Muscle of back (tissue), 11 donors: ENCODE measurements around the gene STIM1. TPM values are rescaled to one million over a fixed set of nuclear protein-coding genes. Genes with fewer than 3 reads are reported as not detected.
A peak's percentile ranks its signal among the peaks of the same experiment; 100 is the strongest.

ENCODE experiments used
- DNase-seq, 3 donors: peaks; one replicate each; pipeline versions ENCODE4 v3.0.0 to v3.0.0-alpha.2; 2013
- polyA plus RNA-seq, 10 donors: library from polyadenylated mRNA; unstranded; fragments of 120-200 nt; gene quantifications; one replicate each; pipeline ENCODE4 v1.2.1, GENCODE V29; 2013; ENCODE audit not compliant: insufficient read length in 10 of 10

Gene STIM1
- polyA plus RNA-seq, 10 donors: 49.3 to 111 (median 84.4) TPM

DNA sequence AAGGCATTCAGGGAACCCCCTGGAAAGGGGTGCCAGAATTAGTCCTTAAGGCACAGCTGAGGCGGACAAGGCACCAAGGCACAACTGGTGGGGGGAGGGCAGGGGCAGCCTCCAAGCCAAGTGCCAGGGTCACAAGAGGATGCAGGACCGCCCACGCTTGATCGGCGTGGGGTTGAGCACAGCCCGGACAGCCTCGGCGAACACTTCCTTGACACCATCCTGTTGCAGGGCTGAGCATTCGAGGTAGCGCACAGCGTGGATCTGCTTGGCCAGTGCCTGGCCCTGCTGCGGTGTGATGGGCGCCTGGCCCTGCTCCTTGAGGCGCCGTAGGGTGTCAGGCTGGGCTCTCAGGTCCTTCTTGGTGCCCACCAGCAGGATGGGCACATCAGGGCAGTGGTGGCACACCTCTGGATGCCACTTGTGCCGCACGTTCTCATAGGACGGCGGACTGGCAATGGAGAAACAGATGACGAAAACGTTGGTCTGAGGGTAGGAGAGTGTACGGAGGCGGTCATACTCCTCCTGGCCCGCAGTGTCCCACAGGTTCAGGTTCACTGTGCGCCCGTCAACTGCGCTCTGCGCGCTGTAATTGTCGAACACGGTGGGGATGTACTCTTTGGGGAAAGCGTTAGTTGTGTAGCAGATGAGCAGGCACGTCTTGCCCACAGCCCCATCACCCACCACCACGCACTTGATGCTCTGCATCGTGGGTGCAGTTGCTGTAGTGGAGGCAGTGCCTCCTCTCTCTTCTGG lies 27.9 kb upstream of the STIM1 start:
- no peak for DNase-seq

DNA sequence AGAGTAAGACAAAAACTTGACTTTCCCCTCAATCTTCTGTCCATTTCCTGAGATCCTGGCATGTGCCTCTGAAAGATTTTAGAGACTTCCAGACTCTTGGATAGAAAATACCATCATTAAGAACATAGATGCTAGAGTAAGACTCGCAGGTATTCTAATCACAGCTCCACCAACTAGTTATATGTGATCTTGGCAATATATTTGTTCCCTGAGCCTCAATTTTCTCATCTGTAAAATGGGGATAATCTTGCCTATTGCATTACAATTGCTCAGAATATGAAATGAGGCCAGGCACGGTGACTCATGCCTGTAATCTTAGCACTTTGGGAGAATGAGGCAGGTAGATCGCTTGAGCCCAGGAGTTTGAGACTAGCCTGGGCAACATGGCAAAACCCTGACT lies 25.4 kb upstream of the STIM1 start:
- DNase-seq: no peak

DNA sequence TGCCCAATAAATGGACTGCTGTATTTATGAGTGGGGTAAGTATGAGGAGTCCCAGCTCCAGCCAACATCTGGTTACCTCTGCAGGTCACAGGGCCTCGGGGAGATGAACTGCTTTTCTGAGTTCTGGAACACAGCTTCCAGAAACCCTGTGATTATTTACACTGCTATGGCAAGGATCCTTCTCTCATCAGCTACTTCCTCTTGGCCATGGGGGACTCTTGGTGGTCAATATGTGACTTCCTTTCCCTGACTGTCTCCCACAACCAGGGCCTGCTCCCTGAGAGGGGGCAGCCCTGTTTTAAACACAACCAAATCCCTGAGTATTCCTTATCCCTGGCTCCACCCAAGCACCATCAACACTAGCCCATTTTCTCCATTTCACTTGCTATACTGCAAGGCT lies 24.7 kb upstream of the STIM1 start:
- no peak for DNase-seq

DNA sequence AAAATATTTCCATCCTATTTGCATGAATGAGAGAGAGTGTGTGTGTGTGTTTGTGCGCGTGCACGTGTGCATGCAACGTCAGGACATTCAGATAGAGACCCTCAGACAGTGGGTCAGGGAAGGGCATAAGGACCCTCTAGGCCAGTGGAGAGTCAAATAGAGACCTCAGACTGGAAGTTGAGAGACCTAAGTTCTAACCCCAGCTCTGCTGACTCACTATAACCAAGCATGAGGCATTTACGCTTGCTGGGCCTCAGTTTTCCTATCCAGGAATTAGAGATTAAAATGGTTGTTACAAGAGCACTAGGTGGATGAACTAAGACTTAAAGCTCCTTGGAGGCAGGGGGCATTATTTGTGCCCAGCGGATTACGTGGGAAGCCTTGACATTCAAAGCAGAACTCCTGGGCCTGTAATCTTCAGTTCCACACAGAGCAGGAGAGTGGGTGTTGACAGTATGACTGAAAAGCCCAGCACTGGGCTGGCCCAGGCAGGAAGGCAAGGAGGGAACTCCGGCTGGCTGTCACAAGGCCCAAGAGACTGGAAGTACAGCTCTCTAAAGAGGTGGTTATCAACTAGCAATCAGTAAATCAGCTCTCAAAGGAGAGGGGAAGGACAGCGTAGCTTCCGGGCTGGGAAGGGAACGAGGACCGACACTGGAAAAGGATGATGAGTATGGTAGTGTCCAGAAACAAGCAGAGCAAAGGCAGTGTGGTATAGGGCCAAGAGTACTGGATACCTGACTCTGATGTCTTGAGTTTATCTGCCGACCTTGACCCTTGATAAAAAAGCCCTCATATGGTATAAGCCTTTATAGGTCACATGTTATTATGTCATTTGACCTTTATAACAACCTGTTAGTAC lies 23.9 kb upstream of the STIM1 start:
- no peak for DNase-seq

DNA sequence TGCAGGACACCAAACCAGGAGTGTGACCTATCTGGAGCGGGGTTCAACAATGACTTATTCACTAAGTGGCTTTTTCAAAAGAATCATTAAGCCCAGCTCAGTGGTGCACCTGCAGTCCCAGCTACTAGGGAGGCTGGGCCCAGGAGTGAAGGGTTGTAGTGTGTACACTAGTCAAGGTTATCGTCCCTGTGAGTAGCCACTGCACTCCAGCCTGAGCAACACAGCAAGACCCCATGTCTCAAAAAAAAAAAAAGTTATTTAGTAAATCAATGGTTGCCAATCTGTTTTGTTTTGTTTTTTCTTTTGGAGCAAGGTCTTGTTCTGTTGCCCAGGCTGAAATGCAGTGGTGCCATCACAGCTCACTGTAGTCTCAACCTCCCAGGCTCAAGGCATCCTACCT lies 22.6 kb upstream of the STIM1 start:
- no peak for DNase-seq

DNA sequence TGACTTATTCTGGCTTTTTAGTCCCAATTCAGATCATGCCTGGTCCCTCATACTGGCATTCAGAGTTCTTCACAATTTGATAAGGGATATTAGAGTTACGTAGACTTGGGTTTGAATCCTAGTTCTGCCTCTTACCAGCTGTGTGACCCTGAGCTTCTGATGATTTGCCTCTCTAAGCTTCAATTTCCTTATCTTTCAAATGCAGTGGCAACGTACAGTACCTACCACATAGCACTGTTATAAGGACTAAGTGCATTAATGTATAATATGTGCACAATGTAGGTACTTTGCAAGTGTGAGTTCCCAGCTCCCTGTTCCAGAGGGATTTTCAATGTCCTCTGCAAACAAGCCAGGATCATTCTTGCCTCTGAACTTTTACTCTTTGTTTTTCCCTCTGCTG lies 22.0 kb upstream of the STIM1 start:
- DNase-seq: no peak

DNA sequence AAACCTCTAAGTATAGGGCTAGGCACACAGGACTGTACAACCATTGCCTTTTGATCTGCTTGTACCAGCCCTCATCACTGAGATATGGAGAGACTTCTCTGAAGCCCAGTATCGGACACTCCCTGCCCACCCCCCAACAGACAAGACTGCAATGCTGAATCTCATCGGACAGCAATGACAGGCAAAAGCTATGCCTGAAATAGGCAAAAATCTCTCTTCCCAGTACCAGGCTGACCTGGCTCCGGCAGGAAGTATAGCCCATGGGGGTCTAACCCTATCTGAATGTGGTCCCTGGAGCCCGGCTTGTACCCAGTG lies 21.2 kb upstream of the STIM1 start:
- no peak for DNase-seq

DNA sequence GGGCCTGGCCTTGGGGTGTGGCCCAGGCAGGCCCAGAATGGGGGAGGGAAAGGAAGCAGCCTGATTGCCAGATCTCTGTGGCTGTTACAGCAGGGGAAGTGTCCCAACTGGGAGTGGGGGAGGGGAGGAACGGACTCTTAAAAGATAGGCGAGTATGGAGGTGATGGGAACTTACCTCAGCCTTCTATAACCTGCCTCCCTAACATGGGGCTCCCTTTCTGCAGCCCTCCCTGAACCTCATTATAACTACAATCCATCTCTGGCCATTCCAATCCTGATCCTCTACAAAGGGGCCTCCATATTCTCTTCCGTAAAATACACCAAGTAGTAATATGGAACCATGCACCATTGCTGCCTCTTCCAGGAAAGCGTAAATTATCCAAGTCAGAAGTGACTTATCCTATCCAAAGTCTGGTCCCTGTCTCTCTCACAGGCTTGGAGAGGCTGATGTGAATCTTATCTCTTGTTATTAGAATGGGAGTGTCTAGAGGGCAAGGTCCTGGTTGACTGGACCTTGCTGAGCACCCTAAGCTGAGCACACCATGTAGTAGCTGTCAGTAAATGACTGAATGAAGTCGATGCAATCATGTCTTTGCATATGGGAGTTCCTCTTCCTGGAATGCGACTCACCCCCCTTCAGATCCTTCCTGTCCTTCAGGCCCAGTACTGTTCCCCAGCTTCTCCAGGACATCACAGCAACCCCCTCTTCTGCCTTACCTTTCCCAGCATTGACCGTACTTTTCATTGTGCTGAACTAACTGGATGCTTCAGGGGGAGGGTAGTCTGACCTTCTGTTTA lies 20.6 kb upstream of the STIM1 start:
- no peak for DNase-seq

DNA sequence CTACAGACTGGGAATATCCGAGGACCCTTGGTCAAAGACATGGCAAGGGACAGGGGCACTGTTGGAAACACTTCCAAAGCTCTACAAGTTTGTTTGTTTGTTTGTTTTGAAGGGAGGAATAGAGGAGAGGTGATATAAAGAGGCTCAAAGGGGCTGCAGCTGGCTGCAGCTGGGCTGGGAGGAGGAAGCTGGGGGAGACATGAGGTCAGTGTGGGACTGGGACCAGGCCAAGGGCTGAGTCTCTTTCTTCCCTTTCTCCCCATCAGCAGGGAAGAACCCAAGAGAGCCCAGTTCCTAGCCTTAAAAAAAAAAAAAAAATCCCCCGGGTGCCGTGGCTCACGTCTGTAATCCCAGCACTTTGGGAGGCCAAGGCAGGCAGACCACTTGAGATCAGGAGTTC lies 19.7 kb upstream of the STIM1 start:
- DNase-seq: no peak

DNA sequence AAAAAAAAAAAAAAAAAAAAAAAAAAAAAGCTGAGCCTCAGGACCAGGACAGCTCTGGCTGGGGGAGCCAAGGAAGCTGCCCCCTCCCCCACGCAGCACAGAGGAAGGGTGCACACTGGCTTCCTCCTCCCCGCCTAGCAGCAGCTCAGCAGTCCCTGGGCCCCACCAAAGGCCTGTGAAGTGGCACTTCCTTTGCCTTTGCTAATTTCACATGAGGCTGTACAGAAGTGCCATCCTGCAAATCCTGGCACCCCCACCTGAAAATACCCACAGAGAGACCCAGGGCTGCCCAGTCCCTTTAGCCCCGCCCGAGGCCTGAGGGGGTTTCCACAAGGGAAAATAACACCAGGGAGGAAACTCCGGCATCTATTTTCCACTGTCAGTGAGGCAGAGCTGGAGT lies 18.6 kb upstream of the STIM1 start:
- DNase-seq: no peak

DNA sequence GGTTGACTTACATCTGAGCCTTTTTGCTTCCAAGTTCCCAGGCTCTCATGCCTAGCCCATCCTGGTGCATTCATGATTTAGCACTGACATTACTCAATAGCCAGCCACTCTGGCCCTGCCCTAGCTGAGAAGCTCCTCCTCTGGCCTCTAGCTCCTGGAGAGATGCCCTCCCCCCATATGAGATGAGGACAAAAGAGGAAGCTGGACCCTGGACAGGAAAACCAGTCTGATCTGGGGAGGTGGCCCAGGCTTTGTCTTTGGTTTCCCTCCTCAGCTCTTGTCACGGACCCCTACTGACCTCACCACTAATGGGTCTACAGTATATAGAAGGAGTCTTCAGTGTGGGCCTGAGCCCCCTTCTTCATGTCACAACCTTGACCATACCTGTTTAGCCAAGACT lies 17.7 kb upstream of the STIM1 start:
- DNase-seq: peak in 1 of 3 donors; percentile 44

DNA sequence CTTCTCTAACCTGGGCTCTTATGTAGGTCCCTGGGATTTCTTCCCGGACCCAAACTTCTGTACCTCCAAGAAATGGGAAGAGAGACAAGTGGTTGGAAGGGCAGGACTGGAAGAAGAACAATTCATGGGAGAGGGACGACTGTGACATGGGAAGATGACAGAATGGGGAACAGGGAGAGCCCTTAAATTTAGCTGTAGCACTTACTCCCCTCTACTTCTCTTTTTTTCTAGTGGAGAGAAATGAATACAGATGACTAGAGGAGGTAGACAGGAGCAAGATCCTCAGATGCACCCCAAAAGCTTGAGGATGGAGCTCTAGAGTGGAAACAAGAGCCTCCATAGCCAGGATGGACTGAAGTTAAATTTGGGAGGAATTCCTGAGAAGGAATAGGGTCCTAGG lies 17.0 kb upstream of the STIM1 start:
- no peak for DNase-seq

DNA sequence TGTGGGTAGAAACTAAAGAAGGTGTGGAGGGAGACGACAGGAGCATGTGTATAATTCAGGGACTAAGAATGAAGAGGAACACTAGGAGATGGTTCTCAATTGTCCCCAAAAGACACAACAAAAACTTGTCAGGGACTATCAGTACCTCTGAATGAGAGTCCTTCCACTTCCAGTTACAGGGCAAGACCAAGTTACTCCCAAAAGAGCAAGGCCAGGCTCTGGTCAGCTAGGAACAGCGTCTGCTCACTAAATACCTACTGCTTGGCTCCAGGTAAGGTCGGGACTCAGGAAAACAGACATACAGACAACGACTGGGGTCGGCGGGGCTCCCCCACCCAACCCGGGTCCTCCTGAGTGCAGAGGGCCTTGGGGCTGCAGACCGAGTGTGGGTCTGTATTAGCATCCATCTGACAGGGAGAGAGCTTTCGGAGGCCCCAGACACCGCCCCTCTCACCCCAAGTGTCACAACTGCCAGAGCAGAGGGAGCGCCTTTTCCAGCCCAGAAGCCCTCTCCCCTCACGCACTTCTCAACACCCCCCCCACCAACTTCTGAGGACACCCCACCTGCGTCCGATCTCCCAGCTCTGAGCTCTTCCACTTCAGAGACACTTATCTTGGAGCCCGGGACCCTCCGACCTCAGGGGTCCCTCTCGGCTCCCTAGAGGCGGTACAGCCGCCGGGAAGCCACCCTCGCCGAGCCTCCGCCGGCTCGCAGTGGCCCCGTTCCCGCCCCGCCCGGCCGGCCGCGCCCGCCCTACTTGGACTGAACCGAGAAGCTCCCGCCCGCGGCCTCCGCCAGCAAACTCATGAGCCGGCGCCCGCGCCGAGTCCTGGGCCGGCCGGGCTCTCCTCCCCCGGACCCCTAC lies 15.2 kb upstream of the STIM1 start:
- peak in 1 of 3 donors; percentile 40 for DNase-seq

DNA sequence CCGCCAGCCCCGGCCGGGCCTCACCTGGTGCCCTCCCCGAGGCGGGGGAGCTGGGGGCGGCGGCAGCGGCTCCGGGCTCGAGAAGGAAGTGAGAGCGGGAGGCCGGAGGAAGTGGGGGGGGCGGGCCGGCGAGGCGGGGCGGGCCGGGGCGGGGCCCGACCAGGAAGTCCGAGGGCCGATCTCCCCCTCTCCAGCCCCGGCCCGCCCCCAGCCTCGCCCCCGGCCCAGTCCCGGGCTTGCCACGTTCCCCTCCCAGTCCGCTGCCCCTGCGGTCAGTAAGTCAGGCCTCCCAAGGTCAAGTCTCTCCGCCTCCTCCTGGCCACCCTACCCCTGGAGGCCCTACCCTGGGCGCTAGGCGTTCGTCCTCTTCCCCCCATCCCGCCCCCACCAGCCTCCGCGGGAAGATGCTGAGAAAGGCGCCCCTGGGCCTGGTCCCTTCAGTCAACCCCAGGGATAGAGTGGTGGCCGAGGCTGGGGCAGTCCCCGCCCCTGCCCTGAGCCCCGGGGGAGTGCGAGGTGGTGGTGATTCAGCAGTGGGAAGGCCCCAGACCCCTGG lies 14.5 kb upstream of the STIM1 start, which contains the start of gene RHOG:
Gene RHOG (minus strand): TSS at position 90 of the 556 bp plus-strand sequence. CDS start 12,821 bp downstream, outside the sequence.
- DNase-seq: peak; percentile 71 to 92 (median 84)

DNA sequence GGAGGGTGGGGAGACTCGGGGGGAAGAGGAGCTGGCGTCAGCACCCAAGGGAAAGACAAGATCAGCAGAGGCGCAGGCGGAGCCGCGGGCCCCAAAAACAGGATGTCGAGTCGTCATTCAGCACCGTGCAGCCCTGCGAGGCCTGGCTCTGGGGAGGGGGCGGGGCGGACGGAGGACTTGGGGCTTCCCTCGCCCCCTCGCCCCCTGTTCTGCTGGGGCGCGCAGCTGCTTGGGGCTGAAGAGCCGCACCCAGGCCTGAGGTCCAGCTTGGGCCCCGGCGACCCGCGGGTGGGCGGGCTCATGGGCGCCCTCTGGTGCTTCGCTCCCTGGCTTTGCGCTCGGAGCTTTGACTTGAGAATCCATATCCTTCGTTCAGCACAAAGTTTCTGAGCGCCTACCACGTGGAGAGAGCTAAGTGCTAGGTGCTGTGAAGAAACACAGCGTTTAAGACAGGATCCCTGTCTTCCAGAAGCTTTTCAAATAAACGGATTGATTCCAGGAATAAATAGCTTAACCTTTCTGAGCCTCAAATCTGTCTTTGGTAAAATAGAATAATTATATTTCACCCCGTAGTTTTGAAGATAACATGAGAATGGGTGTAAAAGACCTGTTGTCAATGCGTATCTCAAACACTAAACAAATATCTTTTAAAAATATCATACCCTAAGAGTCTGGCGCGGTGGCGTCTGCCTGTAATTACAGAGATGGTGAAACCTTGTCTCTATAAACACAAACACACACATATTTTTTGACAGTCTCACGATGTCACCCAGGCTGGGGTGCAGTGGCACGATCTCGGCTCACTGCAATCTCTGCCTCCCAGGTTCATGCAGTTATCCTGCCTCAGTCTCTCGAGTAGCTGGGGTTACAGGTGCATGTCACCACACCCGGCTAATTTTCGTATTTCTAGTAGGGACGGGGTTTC lies 13.8 kb upstream of the STIM1 start:
- peak; percentile 80 to 96 (median 90) for DNase-seq

DNA sequence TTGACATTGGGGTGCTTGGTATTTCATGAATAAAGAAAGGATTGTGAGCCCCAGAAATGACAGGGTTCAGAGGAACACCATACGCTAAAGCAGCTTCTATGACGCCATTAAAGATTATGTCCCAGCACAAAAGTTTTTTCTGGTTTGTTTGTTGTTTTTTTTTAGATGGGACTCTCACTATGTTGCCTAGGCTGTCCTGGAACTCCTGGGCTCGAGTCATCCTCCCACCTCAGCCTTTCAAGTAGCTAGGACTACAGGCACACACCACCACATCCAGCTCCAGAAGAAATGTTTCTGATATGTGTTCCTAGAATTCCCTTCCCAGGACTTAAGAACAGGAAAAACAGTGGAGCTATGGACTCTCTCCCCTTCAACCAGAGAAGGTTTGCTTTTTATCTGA lies 12.1 kb upstream of the STIM1 start:
- DNase-seq: no peak

DNA sequence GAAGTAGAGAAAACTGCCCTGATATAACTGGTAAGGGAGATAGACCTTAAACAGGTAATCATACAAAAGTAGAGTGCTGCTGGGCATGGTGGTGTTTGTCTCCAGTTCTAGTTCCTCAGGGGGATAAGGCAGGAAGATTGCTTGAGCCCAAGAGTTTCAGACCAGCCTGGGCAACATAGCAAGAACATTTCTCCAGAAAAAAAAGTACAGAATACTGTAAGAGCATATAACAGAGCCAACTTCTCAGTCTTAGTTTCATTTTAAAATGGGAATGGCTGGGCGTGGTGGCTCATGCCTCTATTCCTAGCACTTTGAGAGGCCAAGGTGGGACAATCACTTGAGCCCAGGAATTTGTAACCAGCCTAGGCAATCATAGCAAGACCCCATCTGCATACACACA lies 10.2 kb upstream of the STIM1 start:
- DNase-seq: no peak

DNA sequence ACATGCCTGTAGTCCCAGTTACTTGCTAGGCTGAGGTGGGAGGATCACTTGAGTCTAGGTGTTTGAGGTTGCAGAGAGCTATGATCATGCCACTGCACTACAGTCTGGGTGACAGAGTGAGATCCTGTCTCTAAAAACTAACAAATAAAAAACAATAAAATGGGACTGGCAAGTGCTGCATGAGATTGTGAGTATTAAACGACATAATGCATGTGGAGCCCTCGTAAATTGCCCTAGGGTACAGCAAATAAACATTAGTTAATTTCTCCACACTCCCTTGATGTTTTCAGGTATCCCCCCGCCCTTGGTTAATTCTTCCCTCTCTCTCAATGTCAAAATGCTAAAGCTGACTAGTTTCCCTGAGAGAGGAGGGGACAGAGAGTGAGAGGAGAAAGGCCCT lies 9.8 kb upstream of the STIM1 start:
- no peak for DNase-seq

DNA sequence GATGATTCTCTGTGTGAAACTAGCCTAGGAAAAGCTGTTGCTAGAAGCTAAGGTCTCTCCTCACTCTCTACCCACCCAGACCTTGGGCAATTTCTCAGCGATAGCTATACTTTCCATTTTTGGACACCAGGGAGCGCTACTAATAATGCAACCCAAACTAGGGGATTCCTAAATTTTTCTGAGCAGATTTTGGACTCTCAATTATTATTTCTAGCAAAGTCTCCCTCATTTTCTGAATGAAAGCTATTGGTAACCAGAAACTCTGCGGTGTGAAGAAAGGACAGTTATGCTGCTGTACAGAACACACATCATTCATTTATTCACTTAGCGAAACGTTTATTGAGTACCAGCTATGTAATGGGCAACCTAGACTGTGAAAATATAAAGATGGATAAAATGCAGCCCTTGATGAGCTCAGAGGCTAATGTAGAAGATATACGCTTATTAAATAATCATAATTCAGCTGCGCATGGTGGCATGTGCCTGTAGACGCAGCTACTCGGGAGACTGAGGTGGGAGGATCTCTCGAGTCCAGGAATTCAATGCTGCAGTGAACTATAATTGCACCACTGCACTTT lies 6.1 kb upstream of the STIM1 start:
- peak; percentile 30 to 59 (median 53) for DNase-seq

DNA sequence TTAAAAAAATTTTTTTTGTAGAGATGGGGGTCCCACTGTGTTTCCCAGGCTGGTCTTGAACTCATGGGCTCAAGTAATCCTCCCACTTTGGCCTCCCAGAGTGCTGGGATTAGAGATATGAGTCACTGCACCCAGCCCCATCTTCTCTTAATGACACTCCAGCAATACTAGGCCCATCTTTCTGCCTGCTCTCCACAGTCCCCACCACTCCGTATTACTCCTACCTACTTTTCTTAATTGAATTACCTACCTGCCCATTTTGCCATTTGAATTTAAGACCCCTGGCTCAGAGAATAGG lies 2.0 kb upstream of the STIM1 start:
- no peak for DNase-seq
